ENCODE data around the gene ROR1.

ROR1 gene

DNA sequence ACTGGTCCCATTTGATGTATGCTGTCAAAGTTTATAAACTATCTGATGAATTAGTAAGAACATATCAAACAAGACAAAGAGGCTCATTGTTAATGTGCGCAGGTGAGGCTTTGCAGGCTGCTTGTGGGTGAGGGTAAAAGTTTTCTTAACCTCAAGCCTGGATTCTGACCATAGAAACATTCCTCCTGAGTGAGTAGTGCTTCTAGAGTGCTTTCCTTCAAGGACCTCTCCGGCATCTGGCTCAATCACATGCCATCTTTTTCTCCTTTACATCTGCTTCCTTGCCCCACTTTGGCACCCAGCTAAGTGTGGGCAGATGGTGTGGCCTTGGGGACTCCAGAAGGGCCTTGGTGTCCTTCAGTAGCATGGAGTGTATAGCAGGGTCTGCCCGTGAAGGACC is 104.0 kb downstream of the ROR1 start:
- in situ Hi-C loops (cut with MboI; ENCODE audit: low sequenced_read_pairs), result no loop called here

DNA sequence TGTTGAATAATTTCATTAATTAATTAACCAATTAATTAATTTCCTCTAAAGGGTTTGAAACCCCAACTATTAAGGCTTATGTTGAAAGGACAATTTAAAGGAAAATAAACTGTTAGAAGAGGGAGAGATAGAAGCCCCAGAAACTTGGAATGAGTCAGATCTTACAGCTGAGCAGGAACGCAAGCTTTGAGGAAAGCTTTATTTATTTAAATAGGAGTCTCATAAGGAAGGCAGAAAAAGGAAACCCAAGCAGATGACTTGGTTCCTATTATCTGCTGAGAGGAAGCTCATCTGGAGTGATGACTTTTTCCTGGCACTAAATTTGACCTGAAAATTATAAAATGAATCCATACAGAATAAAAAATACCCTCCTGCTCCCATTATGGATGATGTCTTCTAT is 105.1 kb downstream of the ROR1 start:
- in situ Hi-C loops (cut with MboI; ENCODE audit: low sequenced_read_pairs), result no loop called here

DNA sequence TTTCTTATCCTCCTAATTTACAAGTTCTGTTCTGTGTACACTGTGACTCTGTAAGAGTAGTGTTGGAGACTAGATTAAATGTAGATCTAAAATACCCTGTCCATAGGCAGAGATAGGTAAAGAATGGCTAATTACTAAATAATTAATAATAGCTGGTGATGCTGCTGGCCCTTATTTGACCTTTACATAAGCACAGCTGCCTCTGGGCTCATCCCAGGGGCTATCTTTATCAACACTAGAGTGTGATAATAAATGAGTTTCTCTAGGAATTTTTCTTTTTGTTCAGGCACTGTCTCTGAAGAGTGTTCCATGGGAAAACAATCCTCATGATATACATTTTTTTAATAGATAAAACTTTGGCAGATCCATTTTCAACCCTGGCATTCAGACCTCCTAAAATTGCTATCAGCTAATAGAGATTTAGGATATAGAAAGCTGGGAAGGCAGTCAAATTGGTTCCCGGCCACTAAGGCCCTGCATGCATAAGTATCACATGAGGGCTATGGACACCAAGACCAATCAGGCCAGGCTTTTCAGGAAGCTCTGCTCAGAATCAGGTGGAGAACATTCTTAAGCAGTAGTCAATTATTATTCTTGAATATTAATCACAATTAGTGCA is 107.2 kb downstream of the ROR1 start:
- in situ Hi-C loops (cut with MboI; ENCODE audit: low sequenced_read_pairs), result no loop called here

DNA sequence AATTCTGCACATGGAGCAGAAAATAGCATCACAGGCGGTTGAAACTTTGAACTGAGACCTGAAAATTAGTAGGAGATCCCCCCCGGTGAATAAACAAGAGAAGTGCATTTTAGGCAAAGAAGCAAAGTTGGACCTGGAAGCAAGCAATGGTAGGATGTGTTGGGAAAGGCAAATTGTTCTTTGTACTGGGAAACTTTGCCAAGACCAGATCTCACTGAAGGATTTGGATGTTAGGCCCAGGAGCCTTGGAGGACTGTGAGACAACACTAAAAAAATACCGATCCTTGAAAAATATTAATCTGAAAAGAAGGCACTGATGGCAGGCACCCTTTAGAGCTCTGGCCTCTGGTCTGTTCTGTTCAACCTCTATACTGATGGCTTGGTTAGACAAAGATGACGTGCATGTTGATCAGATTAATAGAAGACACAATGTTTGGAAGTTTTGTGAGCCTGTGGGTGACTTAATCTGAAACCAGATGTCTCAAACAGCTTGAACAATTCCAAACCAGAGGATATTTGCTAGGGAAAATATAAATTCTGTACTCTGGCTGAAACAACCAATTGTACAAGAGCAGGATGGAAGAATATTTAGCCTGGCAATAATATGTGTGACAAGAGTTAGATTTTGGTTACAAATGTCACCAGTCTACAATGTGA is 108.4 kb downstream of the ROR1 start:
- in situ Hi-C loops (cut with MboI; ENCODE audit: low sequenced_read_pairs), result no loop called here

DNA sequence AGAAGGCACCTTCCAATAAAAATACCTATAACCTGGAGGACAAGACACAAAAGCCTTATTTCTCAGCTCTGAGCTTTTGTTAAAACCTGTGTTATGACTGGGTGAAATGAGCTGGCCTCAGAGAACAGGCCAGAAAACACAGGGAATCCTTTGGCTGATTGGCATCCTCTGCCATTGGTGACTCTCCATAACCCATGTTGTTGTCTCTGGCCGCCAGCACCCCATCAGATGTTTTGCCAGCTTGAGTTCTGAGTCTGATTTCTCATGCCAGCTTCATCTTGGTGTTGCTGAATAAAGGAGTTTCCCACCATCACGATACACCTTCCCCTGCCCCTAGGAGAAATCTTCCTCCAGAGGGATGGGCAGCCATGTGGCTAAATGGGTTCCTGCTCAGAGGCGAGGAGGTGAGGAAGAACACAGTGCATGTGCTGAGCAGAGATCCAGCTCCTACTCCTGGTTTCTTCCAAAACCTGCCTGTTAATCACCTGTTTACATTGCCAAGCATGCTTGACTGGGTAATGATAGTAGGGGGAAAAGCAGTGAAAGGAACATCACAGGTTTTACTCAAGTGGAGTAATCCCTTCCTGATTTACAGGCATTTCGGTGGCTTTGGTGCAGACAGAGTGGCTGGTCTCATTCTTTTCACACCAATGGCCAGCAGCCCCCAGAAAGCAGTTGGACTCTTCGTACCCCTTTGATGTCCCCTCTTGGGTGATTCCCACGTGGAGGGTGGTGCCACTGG is 109.8 kb downstream of the ROR1 start:
- in situ Hi-C loops (cut with MboI; ENCODE audit: low sequenced_read_pairs), result no loop called here

DNA sequence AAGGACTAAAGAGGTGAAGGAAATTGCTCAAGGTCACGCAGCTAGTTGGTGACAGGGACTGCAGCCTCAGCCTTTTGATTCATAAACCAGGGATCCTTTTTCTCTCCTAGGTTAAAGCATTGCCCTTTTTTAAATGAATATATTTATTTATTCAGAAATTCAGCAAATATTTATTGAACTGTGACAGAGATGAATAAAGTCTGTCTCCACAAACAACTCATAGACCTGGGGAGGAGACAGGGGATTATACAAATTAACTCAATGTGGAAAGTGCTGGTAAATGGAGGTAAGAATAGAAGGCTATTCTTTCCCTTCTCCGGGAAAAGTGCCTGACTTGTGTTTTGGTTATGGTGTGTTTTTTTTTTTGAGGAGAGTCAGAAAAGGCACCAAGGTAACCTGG is 110.7 kb downstream of the ROR1 start:
- in situ Hi-C loops (cut with MboI; ENCODE audit: low sequenced_read_pairs), result no loop called here

DNA sequence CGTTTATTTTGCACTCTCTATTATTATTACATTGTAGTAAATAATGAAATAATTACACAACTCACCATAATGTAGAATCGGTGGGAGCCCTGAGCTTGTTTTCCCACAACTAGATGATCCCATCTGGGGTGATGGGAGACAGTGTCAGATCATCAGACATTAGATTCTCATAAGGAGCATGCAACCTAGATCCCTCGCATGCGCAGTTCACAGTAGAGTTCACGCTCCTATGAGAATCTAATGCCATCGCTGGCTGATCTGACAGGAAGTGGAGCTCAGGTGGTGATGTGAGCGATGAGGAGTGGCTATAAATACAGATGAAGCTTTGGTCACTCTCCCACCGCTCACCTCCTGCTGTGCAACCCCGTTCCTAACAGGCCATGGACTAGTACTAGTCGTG is 112.1 kb downstream of the ROR1 start:
- in situ Hi-C loops (cut with MboI; ENCODE audit: low sequenced_read_pairs), result no loop called here

DNA sequence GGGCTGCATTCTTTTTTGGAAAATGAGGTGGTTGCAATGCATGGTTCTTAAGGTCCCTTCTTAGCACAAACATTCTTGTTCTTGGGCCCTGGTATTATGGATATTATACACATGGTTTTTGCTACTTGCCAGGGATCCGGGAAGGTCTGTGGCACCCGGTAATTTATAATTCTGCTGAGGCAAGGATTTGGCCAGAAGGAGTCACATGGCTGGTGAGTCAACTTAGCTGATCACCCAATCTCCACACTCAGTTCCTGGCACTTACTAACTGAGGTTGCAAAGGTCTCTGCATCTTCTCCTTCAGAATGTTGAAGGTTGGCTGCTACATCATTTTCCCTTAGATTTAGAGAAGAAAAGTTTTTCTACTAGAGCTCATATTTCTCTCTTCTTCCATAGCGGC is 112.5 kb downstream of the ROR1 start:
- in situ Hi-C loops (cut with MboI; ENCODE audit: low sequenced_read_pairs), result no loop called here

DNA sequence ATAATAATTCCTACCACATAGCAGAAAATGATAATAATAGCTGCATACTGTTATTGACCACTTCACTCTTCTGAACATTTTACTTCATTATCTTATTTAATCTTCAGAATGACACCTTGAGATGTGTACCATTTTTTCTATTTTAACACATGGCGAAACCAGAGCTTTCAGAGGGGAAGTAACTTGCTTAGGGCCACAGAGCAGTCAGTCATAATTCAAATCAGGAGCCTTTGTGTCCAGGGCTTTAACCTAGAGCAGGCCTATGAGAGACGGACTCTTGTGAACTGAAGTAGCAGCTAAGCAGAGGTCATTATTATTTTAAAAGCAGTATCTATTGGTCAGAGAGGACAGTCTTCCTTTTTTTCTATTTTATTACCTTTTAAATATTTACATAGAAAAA is 114.0 kb downstream of the ROR1 start:
- in situ Hi-C loops (cut with MboI; ENCODE audit: low sequenced_read_pairs), result no loop called here

DNA sequence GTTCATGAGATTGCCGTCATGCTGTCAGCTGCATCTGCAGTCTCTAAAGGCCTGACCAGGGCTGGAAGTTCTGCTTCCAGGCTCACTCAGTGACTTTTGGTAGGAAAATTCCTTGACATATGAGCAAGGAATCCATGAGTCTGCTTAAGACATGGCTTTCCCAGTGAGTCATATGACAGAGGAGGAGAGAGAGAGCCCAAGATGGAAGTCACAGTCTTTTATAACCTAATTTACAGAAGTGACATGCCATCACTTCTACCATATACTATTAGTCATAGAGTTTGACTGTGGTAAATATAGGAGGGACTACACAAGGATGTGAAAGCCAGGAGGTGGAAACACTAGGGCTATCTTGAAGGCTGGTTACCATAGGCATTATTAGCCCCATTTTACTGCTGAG is 115.2 kb downstream of the ROR1 start:
- in situ Hi-C loops (cut with MboI; ENCODE audit: low sequenced_read_pairs), result no loop called here

DNA sequence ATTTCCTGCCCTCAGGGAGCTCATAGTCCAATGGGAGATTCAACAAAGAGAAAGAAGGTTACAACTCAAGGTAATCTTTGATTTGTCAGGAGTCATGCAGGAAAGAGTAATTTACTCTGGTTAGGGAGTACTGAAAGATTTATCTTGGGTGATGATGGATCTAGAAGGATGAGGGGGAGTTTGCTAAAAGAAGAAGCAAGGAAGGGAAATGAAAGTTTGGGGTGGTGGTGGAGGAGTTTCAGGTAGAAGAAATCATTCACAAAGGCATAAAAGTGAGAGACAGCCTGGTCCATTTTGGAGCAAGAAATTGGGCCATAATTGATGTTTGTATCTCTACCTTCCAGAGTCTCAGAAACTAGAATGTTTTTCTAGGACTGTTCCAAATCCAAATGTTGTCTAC is 116.7 kb downstream of the ROR1 start:
- in situ Hi-C loops (cut with MboI; ENCODE audit: low sequenced_read_pairs), result no loop called here

DNA sequence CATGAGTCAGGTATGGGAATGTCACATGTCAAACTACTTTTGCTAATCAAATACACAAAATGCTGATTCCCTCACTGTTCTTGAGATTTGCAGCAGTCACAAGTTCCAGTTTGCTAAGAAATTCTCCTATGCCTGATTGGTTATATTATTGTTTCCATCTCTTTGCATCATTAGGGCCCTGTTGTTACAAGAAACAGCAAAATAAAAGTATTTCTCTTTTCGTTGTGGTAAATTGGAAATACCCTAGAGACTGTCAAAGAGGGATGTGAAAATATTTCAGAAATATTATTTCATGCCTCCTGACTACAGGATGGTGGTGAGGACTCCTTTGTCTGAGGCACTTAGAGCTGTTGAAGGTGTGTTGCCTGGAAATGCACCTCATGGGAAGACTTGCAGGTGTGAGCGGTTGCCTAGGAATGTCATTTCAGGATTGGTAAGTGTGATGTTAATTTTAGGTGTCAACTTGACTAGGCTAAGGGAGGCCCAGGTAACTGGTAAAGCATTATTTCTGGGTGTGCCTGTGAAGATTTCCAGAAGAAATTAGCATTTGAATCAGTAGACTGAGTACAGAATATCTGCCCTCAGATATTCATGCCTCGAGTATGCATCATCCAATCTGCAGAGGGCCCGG is 117.4 kb downstream of the ROR1 start:
- in situ Hi-C loops (cut with MboI; ENCODE audit: low sequenced_read_pairs), result no loop called here

DNA sequence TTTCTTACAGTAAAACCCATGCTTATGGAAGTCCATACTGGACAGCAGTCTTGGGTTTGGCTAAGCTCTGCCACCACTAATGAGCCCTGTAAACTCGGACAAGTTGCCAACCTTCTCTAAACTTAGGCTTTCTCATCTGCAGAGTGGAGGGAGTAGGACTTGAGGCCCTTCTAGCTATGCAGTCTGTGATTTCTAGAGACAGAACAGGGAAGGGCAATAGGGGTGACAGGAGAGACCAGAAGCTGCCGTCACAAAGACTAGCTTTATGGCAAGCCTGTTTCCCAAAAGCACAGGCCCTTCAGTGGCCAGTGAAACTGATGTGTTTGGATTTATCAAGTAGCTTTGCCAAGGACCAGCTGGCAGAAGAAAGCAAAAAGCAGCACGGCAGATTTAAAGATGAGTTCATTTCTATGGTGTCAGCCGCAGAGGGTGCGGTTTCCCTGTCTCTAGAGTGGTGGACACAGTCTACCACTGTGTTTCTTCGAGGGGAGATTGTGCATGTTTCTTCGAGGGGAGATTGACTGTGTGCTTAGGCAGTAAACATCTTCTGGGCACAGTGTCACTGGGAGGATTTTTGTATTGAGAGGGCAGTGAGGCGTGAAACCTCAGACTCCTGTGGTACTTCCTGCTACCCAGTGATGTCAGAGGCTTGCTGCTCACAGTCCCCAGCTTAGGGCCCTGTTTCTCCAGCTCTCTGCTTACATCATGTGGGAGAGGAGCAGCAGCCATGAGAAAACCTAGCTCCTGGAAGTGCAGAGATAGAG is 119.0 kb downstream of the ROR1 start:
- in situ Hi-C loops (cut with MboI; ENCODE audit: low sequenced_read_pairs), result no loop called here

DNA sequence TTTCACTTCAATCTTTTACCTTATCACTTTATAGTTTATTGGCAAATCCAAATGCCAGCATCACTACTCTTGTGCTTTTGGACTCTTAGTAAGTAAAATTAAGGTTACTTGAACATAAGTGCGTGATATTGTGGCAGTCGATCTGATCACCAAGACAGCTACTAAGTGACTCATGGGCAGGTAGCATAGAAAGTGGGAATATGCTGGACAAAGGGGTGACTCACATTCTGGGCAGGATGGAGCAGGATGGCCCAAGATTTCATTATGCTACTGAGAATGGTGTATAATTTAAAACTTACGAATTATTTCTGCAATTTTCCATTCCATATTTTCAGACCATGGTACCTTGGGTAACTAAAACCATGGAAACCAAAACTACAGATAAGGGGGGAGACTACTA is 120.2 kb downstream of the ROR1 start:
- in situ Hi-C loops (cut with MboI; ENCODE audit: low sequenced_read_pairs), result no loop called here

DNA sequence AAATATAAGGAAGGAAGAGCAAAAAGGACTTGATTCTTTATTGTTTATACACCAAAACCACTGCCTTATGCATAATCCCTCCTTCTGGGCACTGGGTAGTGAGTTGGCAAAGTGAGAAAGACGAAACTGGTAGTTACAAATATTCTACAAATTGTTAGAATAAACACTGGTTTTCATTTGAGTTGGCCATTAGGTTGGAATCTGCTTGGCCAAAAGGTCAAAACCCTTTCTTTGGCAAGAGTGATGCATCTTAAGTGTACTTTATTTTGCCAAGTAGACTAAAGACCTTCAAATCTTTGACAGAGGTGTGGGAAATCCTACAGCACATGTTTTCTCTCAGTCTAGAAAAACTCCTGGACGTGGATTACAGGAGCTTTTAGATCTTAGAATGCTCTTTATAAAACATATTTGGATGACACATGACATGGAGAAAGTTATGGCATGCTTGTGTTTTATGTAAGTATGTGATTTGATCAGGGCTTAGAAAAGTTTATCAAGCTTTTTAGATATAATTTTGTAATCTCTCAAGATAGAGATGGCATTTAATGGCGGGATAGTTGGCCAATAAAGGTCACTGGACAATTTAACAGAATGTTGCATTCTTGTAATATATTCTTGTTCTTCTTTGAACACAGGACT is 120.9 kb downstream of the ROR1 start:
- in situ Hi-C loops (cut with MboI; ENCODE audit: low sequenced_read_pairs), result no loop called here

DNA sequence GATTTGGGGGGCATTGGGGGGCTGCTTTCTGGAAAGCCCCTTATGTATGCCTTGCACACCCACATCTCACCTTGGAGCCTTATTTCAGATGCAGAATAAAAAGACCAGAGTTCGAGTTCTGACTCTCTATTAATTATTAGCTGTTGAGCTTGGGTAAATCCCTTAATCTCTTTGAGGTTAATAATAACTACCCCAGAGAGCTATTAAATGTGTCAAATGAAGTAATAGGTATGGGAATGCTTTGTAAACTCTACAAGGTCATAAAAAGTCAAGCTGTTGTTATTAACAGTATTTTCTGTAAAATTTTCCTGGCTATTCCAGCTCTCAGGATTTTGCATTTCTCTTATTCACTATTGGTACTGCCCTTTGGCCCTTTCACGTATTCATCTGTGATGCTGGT is 122.9 kb downstream of the ROR1 start:
- in situ Hi-C loops (cut with MboI; ENCODE audit: low sequenced_read_pairs), result no loop called here

DNA sequence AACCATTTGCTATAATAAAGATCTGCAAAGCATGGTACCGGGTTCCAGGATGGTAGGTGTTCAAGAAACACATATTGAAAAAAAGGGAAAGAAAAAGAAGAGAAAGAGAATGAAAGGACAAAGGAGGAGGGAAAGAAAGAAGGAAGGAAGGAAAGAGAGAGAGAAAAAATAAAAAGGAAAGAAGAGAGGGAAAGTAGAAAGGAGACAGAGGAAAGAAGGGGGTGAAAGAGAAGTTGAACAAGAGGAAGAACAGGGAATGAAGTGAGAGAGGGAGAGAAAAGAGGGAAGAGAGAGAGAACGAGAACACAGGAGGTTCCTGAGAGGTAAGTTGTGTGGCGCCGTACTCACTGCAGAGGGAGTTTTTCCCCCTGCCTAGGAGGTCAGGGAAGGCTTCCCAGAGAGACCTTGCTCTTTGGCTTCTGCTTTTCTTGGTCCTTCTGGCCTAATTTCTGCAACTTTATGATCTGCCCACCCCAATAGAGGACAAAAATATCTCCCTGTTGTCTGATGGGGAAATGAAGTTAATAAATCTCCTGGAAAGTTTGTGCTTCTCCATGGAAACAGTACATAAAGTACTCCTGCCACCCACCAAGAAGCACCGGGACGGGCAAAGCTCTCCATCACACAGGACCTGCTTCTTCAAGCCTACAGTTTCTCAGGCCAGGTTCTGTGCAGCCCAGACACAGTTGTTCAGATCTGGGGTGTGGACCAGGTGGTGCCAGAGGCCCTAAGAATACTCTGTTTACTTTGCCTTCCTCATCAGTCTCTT is 124.8 kb downstream of the ROR1 start:
- in situ Hi-C loops (cut with MboI; ENCODE audit: low sequenced_read_pairs), result no loop called here

DNA sequence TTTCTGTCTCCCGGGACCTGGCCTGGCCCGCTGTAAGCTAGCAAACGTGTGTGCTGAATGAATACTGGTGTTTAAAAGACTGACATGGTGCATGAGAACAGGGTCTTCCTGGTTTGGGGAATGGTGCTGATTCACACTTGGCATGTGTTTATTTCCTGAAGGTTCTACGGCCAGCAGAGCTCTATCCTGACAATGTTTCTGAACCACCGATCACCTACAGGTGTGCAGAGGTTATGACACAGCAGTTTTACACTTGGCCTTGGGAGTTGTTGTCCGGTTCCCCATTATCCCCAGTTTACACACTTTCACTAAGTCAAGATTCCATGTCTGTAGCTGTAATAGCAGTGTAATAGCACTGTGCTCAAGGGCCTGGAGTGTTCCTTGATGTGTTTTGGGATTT is 127.3 kb downstream of the ROR1 start:
- in situ Hi-C loops (cut with MboI; ENCODE audit: low sequenced_read_pairs), result no loop called here

DNA sequence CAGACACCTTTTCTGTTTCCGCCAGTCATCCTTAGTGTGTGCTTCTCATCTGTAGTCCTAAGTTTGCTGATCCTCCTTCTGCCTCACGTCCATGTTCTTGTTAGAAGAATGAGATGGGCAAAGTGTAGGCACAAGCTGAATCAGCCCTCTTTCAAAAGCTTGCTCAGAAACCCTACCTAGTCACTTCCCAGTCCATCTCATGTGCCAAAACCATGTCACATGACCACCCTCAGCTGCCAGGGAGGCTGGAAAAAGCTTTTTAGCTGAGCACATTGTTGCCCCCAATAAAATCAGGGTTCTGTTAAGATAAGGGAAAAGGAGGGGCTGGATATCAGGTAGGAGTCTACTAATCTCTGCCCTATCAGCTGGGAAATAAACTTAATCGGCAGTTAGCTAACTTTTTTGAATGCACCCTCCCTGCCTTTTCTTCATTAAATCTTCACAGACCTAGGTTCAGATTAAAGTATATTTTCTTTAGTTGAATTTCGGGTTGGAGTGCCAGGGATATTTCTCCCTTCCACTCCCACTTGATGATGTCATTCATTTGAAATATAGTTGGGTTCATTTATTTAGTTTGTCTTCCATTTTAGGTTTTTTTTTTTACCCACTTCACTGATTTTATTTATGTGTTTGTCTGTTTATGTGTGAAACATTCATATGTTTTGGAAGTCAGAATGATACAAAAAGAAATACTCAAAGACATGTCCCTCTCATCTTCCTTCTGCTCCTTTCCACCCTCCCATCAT is 129.2 kb downstream of the ROR1 start:
- in situ Hi-C loops (cut with MboI; ENCODE audit: low sequenced_read_pairs), result no loop called here
